SK-N-MC (cell line): ENCODE results near the gene C2CD2.

Source experiments
- EZH2 ChIP-seq: fragments of 200-600 bp; sonication (generic); IDR thresholded peaks from one replicate; pipeline ENCODE4 v1.6.1; 2017; ENCODE audit warnings: antibody characterized with exemption
- POLR2AphosphoS5 ChIP-seq: IDR thresholded peaks from 2 replicates; pipeline ENCODE4 v1.6.1; 2012; ENCODE audit warnings: mild to moderate bottlenecking, low read depth, low read length, borderline replicate concordance

- TF ChIP-seq EZH2 (no peak), POLR2AphosphoS5 (no peak)
Measured at GRCh38 chr21:41961282-41961701, 7.5 kb upstream of the C2CD2 start.
